CD4-positive, alpha-beta T cell treated with Interleukin-6 for 4 hours (primary cell): Measurements from ENCODE around the gene HAUS3.
"Not testable (repeated sequence)": the region's sequence is repeated elsewhere in the genome, so short reads cannot be mapped to it uniquely, and the experiment has no call there.

Experiments used
- DNase-seq: peaks from one replicate; pipeline ENCODE4 v3.0.0-alpha.2; 2020; ENCODE audit warnings: mixed read lengths

Gene HAUS3

DNA sequence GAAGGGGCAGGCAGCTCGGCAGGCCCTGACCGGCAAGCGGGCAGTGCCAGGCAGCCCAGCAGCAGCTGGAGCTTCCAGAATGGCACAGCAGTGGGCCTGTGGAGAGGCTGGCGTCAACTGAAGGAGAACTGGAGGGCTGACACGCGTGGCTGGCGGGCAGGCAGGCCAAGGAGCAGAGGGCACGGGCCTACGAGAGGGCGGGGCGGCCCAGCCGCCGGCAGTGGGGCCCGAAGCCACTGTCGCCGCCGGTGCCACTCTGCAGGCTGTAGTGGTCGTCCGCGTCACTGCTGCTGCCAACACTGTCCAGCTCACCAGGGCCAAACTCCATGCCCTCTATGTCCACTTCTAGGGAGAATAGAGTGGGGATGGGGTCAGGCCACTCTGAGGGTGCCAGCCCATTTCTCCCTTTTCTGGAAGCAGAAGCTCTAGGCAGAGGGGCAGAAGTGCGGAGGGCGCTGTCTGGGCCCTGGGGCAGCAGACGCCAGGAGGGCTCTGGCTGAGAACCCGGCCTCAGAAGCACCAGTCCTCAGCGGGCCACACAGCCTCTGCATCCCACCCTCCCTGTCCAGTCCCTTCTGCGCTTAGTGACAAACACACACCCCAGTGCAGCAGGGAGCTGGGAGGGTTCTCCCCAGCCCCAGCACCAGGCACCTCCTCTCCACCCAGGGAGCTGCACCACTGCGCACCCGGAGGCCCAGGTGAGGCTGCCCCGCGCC is 8.6 kb upstream of the HAUS3 start:
- no peak for DNase-seq

DNA sequence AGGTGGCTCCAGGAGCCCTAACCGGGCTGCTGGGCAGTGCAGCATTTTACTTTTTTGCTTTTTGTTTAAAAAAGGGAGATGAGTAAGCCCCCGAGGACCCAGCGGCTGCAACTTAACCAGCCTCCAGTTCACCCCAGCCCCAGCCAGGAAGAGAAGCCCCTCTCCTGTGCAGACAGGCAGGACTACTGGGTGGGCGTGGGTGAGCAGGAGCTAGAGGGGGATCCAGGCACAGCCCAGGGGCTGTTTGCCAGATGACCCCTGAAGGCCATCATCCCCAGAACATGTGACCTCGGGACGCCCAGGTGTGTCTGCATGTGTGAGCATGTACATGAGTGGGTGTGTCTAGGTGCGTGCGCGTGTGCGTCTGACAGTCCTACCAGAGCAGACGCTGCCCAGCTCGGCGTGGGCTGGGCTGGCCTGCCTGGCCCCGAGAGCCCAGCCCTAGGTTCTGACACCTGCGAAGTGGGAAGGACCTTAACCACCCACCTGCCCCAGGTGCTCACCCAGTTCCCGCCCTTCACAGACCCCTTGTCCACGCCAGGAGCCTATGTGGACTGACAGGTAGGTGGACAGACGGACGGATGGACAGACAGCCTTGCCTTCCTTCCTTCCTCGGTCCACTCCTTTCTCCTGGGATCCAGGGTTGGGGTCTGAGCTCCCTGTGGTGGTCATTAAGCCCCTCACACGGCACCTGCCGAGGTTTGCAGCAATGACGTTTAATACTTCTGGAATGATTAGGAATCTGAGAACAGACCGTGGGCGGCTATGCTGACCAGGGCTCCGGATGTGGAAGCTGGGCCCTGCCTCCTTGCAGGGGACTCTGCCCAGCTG is 7.8 kb upstream of the HAUS3 start:
- DNase-seq = no peak

DNA sequence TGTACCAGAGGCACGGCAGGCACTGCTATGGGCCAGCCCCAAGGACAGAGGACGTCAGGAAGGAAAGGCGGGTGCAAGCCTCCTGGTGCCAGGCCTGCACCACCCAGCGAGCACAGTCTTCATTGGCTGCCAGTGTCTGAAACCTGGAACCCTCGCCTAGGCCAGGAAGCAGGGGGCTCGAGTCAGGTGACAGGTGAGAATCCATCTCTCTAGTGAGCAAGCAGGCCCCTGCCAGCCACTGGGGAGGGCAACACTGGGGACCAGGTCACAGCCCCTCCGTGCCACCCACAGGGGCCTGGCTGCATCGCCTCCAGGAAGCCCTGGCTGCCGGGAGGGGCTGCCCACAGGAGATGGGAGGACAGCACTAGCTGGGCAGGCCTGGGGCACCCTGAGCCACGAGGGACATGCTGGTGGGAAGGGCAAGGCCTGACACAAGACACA is 6.9 kb upstream of the HAUS3 start:
- no peak for DNase-seq

DNA sequence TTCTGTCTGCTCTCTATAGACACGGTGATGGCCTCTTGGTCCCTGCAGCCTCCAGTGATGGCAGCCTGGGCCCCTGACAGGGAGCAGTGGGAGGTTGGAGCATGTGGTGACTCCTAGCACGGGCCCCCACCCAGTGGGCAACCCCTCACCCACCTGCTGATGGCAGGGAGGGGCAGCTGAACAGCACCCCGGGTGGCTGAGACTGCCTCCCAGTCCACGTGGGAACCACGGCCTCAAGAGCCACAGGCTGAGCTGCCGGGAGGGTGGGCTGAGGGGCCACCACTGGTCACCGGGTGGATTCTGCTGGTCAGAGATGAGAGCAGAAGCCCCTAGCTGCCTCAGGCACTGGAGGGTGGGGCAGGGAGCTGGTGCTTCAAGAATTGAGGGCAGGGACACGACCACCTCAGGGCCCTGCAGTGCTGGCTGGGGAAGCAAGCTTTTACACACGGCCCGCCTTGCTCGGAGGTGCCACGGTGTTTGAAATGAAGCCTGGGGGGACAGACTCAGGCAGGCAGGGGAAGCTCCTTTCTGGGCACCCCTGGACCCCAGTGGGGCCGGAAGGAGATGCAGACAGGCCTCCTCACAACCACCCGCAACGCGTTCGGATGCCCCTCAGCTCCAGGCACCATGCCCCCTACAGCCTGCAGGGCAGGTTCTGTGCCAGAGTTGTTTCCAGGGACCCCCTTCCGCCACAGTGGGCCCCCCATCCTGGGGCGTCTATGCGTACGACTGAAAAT is 6.3 kb upstream of the HAUS3 start:
- no peak for DNase-seq

DNA sequence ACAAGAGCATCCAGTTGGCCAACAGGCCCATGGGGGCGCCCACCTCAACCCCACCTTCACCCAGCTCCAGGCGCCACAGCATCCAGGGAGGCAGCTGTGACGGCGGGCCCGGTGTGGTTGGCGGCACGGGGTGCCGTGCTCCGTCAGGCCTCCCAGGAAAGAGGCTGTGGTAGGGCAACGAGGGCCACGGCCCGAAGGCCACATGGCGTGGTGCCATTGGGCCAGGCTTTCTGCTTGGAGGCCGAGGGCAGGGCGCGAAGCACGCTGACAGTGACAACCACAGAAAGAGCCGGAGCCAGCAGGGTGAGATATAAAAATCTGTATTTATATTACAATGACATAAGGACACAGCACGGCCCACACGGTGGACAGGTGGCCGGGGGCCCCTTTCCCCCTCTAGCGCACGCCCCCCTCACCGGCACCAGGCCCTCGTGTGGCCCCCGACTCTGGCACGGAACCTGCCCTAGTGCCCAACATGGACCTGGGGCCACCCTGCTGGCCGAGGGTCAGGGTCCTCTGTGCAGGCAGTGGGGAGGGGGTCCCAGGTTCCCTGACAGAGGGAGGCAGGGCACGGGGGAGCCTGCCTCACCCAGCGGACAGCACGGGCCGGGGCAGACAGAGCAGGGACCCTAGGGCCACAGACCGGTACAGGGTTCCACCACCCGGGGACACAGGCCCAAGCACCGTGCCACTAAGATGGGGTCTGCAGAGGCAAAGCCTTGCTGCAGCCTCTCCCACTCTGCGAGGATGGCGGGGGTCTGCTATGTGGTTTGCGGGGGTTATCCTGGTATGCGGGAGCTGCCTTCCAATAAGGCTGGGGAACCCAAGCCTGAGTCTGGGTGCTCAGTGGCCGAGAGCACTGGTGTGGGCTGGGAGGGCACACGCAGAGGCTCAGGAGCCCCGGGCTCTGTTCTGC is 5.5 kb upstream of the HAUS3 start:
- no peak for DNase-seq

DNA sequence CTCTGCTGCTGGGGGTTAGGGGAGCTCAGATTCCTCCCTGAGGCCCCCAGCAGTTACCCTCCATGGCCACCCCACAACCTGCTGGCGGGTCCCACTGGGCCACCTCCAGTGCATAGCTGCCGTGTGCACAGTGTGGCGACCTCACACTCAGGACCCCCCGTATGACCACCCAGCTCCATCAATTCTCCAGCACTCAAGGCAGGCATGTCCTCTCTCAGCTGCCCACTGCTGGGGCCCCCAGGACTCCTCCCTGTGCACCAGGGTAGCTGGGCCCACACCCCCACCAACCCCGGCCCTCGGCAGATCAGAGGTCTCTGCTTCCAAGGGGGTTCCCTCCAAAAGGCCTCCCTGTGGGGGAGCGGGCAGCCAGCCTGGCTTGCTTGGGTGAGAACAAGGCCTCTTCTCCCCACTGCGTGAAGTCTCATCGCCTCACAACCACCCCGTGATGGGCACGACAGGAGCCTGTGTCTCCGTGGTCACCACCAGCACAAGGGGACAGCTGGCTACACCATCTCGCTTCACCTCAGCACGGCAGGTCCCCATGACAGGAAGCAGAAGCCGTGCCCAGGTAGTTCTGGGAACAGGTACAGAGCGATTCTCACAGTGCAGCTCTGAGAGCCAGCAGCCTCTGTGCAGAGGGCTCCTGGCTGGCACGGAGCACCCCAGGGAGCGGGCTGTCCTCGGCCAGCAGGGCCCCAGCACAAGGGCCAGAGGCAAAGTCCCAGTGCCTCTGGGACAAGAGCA is 4.6 kb upstream of the HAUS3 start:
- DNase-seq = no peak

DNA sequence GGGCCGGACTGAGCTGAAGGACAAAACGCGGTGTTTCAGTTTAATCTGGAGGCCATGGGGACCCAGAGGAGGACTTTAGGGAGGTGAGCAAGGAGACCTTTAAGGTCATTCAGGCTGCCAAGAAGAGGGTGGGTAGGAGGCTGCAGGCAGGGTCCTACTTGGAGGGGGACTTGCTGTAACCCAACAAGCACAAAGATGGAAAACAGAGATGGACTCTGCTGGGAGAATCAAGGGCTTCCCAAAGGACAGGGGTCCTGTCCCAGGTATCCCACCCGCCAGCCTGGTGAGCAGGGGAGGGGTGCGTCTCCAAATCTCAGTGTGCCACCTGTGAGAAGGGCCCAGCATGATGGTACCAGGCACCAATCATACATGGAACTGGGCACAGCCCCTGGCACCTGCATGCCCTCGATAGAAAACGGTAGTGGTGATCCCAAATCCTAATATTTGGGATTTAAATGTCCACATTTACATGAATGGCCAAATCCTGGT is 3.9 kb upstream of the HAUS3 start:
- DNase-seq = no peak

DNA sequence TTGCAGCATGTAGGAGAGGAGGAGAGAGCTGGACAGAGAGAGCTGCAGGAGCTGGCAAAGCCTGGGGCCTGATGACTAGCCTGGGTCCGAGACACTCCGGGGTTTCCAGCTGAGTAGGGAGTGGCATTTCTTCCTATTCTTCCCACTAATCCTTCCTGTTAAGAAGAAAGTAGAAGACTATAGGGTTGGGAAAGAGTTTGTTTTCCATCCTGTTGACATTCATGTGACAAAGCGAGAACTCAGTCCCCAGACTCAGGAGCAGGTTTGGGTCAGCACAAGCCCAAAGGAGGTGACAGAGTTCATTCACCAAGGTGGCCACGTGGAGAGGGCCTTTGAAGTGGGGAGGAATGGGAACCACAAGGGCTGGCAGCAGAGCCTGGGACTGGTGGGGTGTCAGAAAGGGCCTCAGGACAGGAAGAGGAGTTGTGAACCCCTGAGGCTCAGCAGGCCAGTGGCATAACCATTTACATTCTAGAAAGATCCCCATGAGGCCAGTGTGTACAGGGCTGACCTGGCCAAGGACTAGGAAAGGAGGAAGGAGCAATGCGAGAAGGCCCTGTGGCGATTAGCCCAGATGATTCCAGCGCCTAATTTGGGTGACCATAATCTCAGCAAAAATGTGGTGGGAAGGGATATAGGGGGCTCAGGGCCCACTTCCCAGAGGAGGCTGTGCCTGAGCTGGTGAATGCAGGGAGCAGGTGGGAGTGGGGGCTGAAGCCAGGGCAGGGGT is 3.3 kb upstream of the HAUS3 start:
- no peak for DNase-seq

DNA sequence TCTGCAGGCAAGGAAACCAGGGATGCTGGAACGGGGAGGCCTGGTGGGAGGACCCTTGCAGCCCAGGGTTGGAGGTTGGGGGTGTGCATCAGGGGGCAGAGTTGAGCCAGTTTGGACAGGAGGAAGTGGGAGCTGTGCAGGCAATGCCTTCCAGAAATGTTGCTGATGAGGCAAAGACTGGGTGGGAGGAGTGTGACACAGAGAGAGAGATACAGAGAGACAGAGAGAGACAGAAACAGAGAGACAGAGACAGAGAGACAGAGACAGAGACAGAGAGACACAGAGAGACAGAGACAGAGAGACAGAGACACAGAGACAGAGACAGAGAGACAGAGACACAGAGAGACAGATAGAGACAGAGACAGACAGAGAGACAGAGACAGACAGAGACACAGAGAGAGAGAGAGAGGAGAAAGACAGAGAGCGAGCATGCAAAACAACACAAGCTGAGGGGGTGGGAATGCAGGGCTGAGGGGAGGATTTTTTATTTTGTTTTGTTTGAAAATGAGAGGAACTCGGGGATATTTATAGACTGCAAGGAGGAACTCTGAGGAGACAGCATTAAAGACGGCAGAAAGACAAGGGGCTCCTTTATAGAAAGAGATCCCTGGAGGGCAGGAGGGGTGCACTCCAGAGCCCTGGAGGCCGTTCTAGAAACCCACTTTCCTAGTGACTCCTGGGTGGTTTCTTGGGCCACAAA is 1.9 kb upstream of the HAUS3 start:
- DNase-seq = peak; percentile 25

DNA sequence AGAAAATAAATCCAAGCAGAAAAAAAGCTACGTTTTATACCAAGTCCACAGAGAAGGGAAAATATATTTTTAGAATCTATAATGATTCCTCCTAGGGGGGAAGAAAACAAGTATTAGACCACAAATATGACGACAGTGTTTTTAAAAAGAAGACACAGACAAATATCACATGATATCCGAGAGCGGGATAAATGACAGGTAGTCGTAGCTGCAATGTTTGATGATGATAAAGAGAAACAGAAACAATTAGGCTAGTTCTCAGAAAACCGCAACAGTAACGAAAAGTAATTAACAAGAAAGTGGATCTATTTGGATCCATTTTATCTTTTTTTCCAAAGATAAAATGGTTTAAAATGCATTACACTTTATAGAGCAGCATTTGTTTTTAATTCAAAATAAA is 918 bp downstream of the HAUS3 start:
- DNase-seq = no peak

DNA sequence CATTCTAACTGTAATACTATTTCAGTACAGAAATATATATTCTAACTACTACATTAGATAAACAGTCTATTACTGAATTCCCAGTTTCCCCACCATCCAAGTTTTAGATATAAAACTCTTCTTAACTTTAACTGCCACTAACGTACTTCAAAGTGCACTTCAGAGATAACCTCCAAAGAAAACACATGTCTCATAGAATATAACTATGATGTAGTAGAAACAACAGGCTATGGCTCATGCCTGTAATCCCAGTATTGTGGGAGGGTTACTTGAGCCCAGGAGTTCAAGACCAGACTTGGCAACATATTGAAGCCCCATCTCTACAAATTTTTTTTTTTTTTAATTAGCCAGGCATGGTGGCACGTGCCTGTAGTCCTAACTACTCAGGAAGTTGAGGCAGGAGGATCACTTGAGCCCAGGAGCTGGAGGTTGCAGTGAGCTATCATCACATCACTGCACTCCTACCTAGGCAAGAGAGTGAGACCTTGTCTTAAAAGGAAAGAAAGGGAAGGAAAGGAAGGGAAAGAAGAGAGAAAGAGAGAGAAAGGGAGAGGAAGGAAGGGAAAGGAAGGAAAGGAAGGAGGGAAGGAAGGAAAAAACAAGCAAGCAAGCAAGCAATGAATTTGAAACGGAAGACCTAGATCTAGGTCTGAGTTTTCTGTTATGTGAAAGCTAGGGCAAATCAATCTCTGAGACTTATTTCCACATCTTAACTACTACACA is 4.8 kb downstream of the HAUS3 start:
- DNase-seq = no peak

DNA sequence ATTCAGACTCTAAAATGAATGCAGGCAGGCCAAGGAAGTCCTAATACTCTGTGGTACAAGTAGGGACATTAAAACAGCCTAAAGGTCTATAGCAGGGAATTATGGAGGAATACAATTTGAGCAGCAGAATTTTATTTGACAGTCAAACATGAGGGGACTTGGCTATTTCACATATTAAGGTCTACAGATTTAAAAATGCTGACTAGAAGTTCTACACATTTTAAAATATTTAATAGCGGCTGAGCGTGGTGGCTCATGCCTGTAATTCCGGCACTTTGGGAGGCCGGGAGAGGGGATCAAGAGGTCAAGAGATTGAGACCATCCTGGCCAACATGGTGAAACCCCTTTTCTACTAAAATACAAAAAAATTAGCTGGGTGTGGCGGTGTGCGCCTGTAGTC is 10.8 kb downstream of the HAUS3 start:
- no peak for DNase-seq

DNA sequence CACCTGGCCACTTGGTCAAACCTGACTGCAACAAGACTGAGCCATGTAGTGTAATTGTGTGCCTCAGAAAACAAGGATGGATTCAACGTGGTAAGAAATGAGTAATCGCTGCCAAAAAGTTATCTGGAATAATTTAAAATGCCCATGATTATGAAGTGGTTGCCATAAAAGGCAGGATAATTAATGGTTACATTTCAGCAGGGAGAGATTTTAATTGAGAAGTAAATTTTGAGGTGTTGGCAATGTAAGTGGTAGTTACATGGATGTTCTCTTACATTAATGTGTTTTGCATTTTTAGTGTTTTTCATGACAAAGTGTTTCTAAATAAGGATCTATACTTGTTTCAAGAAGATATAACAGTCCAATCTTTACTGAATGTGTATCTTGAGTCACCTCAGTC is 15.7 kb downstream of the HAUS3 start:
- DNase-seq = no peak

DNA sequence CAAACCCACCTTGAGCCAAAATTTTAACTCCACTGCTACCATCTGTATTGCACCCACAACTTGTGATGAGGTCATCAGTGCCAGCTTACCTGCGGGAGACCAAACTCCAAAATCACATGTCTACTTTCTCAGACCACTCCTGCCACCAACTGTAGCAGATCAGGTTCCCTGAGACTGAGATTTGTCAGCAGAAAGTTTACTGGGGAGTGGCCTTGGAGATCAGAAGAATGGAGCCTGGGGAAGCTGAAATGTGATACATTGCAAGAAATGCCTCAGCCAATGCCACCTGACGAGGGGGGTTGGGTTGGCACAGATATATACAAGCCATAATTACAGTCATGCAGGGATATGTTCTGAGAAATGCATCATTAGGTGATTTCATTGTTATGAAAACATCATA is 19.1 kb downstream of the HAUS3 start:
- no peak for DNase-seq

DNA sequence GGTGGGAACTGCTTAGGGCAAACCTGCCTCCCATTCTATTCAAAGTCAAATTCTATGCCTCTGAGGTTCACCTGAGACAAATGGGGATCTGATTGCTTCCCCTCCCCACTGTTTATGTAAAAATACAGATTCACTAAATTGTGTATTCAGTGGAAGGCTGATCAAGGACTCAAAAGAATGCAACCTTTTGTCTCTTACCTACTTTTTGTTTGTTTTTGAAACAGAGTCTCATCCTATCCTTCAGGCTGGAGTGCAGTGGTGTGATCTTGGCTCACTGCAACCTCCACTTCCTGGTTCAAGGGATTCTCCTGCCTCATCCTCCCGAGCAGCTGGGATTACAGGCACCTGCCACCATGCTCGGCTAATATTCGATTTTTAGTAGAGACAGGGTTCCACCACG is 20.5 kb downstream of the HAUS3 start:
- DNase-seq = not testable (repeated sequence)

DNA sequence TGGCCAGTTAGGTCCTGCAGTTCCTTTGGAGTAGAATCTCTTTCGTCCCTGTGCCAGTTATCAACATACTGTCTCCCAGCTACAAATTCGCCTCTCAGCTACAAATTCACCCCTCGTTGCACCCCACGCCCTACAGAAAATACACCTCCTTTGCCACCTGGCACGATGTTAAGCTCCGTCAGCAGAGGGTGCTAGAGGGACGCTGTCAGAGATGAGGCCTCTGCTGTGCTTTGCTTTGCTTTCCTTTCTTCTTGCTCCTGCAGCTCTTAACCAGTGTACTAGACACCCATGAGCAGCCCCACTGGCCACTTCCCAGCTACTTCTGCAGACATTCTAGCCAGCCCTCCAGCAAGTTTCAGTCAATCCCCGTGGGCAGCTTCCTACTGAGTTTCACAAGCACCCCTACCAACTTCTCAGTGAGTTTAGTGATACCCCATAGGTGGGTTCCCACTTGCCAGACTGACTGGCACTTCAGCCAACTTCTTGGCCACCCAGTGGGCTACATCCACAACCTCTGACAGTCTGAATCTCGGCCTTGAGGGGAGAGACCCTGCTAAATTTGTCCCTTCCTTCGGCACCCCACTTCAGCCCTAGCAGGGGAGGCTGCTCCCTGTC is 21.8 kb downstream of the HAUS3 start:
- DNase-seq = peak; percentile 85

DNA sequence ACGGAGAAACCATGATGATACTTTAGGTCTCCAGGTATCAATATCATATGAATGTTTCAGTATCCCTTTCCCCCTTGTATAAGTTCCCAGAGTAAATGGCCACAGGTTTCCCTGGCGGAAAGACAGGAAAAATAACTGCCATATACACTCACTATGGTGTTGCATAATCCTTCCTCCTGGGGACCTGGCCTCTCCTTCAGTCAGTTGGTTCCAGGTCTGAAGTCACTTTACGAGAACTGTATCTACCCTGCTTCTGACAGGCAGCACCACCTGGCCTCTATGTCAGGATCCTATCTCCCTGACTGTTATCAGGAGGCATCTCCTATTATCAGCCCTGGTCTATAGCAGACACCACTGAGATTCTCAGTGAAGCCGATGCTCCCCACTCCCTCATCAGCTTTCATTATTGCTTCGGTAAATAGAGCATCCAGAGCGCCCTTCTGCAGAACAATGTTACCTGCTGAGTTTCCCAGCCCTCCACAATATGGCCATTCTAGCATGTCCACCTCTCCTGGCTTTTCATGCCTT is 22.6 kb downstream of the HAUS3 start:
- no peak for DNase-seq

DNA sequence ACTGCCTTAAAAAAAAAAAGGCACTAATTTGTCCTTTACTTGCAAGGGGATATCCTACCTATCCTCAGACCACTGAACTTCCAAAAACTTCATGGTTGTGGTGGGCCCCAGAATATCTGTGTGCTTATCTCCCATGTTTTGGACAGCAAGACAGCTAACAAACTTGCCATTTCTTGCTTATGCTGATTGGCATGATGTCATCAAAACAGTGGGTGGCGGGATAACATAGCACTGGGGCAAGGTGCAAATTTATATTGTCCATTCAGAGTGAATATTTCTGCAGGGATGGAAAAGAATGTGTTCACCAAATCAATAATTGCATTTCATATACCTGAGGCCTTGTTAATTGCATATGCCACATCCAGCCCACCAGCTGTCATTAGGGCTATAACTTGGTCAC is 23.5 kb downstream of the HAUS3 start:
- no peak for DNase-seq

DNA sequence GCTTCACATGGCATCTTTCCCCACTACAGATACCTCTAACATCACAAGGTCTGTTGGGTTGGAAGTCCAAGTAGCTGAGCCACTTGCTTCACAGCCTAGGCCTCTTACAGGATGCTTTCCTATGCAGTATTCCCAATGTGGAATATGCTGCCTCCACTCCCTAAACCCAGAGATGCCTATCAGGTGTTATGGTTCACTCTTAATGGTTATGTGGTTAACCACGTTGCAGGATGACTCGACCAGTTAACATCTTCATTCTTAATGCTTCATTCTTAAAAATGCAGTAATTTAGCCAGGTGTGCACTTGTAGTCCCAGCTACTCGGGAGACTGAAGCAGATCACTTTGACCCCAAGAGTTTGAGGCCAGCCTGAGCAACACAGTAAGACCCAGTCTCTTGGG is 24.2 kb downstream of the HAUS3 start:
- no peak for DNase-seq
